ELR (cell line): ENCODE results near the gene FBLN2.
A peak's percentile ranks its signal among the peaks of the same experiment; 100 is the strongest.

Experiments used
- DNase-seq: peaks from one replicate; pipeline ENCODE4 v3.0.0-alpha.2; 2015; ENCODE audit warnings: low read depth

The FBLN2 gene

GRCh38 chr3:13582366-13583250, 33.7 kb downstream of the FBLN2 start:
- DNase-seq, result no peak

GRCh38 chr3:13583251-13584180, 34.6 kb downstream of the FBLN2 start:
- DNase-seq, result no peak

DNA sequence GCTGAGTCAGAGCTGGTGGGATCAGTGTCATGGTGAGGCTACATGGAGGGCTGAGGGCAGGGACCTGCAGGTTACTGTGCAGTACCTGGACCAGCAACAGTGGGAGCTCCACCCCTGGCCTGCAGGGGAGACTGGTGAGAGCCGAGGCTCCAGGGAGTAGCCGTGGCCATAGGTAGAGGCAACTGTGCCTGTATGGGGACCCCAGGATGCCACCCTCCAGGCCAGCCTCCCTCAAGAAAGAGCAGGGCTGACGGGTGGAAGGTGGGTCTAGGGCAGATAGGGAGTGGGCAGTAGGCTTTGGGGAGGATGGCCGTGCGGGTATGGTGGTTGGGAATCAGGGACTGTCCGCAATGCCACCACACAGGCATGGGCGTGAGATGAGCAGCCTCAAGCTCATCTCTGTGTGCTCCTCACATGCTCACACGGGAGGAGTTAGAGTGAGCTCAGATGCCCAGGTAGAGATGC, 35.5 kb downstream of the FBLN2 start:
- DNase-seq, result no peak

DNA sequence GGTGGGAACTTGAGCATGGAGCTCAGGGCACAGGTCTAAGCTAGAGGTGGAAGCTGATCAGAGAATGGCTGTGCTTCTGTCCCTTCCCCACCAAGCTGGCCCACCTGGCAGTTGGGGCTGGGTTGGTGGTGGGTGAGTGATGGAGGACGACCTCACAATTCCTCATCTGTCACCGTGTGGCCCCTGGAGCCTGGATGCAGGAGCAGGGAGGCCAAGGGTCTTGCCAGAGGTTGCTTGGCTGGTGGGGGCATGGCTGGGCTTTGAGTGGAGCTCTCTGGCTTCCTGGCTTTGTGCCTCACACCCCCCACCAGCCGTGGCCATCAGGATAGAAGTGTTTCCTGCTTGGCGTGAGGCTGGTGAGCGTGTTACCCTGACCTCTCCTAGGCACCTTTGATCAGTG, 36.0 kb downstream of the FBLN2 start:
- DNase-seq, result no peak

GRCh38 chr3:13587442-13587841, 38.5 kb downstream of the FBLN2 start:
- no peak for DNase-seq

GRCh38 chr3:13588221-13588701, 39.3 kb downstream of the FBLN2 start:
- DNase-seq, result no peak

- DNase-seq, result no peak
Measured at GRCh38 chr3:13588993-13589392, 40.1 kb downstream of the FBLN2 start.

GRCh38 chr3:13590841-13591520, 42.1 kb downstream of the FBLN2 start:
- peak; percentile 38 for DNase-seq

DNA sequence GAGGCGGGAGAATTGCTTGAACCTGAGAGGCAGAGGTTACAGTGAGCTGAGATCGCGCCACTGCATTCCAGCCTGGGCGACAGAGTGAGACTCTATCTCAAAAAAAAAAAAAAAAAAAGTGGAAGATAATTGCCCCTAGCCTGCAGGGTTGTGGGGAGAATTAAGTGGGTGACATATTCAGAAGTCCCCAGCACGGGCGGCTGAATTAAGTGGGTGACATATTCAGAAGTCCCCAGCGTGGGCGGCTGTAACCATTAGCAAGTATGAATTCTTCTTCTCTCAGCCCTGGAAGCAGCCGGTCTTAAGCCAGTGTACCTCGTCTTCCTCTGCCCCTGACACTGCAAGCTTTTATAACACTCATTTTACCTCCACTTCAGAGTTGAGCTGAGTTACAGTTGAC, 44.7 kb downstream of the FBLN2 start:
- DNase-seq, result no peak

GRCh38 chr3:13594146-13594545, 45.2 kb downstream of the FBLN2 start:
- DNase-seq, result no peak

- no peak for DNase-seq
Measured at GRCh38 chr3:13594991-13595421, 46.1 kb downstream of the FBLN2 start.

DNA sequence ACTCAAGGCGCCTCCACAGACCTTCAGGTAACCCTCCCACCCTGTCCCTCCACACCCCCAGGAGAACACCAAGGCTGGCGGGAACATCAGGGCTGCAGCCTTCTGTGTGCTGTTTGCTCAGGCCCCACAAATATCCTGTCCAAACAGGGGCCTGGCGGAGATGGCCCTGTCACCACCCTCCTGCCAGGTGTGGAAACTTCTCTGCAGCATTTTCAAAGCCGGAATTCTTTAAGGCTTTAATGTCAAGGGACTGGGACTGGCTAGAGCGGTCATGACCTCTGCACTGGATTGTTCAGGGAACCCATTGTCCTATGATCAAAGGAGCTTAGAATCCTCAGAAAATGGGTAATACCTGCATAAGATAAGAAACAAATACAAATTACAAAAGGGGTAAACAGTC, 46.6 kb downstream of the FBLN2 start:
- no peak for DNase-seq

- no peak for DNase-seq
Measured at GRCh38 chr3:13596426-13597205, 47.7 kb downstream of the FBLN2 start.

DNA sequence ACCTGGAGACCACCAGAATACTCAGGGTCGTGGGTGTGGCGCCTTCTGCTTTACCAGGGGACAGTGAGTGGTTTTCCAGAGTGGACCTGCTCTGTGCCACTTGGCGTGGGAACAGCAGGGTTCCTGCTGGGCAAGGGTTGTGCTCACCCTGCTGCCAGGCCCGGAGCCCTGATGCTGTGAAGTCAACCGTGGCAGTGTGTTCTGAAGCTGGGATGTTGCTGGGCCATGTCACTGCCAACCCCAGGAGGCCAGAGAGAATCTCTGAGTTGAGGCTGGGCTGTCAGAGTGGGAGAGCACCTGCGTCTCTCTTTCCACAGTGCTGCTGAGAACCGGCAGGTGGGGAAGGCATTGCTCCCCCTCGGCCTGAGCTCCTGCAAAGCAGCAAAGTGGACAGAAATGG, 48.7 kb downstream of the FBLN2 start:
- no peak for DNase-seq

DNA sequence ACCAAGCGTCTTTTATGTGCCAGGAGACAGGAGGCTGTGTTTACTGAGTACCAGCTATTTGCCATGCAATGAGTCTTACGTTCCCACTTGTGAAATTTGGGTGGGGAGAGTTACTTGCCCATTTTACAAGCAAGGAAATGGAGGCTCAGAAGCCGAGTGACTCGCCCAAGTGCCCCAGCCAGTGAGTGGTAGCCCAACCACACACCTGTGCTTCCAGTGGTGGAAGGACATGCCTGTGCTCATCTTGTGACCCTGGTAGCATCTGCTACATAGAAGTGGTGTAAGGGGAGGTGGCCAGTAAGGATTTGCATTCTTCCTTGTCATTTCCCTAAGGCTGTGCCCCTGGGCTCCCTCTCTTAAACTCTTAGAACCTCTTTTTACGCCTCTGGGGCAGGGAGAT, 49.3 kb downstream of the FBLN2 start:
- DNase-seq, result no peak

GRCh38 chr3:13598926-13599886, 50.3 kb downstream of the FBLN2 start:
- peak; percentile 82 for DNase-seq

GRCh38 chr3:13599887-13600450, 51.0 kb downstream of the FBLN2 start:
- DNase-seq, result no peak

DNA sequence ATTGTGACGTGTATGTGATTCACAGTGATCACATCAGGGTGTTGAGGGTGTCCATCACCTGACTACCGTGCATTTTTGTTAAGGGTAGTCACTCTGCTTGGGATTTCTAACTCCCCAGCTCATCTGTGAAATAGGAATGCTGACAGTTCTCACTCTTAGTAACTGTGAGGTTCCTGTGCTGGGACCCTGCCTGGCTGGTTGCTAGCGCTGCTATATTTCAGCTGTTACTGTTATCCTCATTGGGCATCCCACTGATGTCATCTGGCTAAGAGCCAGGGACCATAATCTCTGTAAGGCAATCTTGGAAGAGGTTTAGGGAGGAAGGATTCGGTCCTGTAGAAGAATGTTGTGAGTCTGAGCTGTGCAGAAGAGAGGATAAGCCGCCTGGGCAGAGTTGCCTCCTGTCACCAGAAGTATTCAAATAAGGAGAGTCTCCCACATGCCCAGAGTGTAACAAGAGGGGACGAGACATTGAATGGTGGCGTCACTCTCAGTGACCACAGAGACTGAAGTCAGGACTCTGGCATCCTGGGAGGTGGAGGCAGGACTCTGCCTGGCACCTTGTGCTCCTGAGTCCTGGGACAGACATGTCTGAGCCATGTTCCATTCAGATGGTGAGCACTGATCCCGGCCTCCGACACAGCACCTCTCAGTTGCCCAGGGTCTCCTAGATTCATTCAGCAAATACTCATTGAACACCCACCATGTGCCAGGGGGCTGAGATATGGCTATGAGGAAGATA, 52.2 kb downstream of the FBLN2 start:
- peak; percentile 85 for DNase-seq

- no peak for DNase-seq
Measured at GRCh38 chr3:13601692-13602080, 52.8 kb downstream of the FBLN2 start.
